ENCODE measurements around the gene ASTN1. TPM values are rescaled to one million over a fixed set of nuclear protein-coding genes. Genes with fewer than 3 reads are reported as not detected.
A peak's percentile ranks its signal among the peaks of the same experiment; 100 is the strongest.

The ASTN1 gene
- total RNA-seq, 1 donor from 2014 or later: not detected

GRCh38 chr1:176976225-176976624 lies 188.3 kb downstream of the ASTN1 start:
- DNase-seq (ENCODE audit: low spot score): no peak
- no peaks in the 10 kb centered on the region for H3K4me1 Mint-ChIP-seq (ENCODE audit: low read depth)
- no peaks in the 10 kb centered on the region for H3K27me3 Mint-ChIP-seq (ENCODE audit: low read depth)
- no peak overlapping the region for H3K4me3 Mint-ChIP-seq (ENCODE audit: low read depth)
- intact Hi-C loops (cut with micrococcal nuclease): no loop called here
- no peak overlapping the region for H3K27ac Mint-ChIP-seq
- no peaks in the 10 kb centered on the region for H3K9me3 Mint-ChIP-seq
- H3K36me3 Mint-ChIP-seq (ENCODE audit: low read depth): no peaks in the 10 kb centered on the region

- no peak for DNase-seq (ENCODE audit: low spot score)
- Mint-ChIP-seq H3K36me3 (ENCODE audit: low read depth) (no peaks in the 10 kb centered on the region), H3K9me3 (no peaks in the 10 kb centered on the region), H3K4me1 (ENCODE audit: low read depth) (no peaks in the 10 kb centered on the region), H3K27ac (no peak overlapping the region), H3K4me3 (ENCODE audit: low read depth) (no peak overlapping the region), H3K27me3 (ENCODE audit: low read depth) (no peaks in the 10 kb centered on the region)
- intact Hi-C loops (cut with micrococcal nuclease): no loop called here
These were observed 199.8 kb downstream of the ASTN1 start for GRCh38 chr1:176964687-176965086.

- no peak overlapping the region for H3K27ac Mint-ChIP-seq
- no peaks in the 10 kb centered on the region for H3K9me3 Mint-ChIP-seq
- no peak overlapping the region for H3K4me3 Mint-ChIP-seq (ENCODE audit: low read depth)
- H3K27me3 Mint-ChIP-seq (ENCODE audit: low read depth): no peaks in the 10 kb centered on the region
- no peaks in the 10 kb centered on the region for H3K36me3 Mint-ChIP-seq (ENCODE audit: low read depth)
- H3K4me1 Mint-ChIP-seq (ENCODE audit: low read depth): no peaks in the 10 kb centered on the region
- intact Hi-C loops (cut with micrococcal nuclease): no loop called here
- no peak for DNase-seq (ENCODE audit: low spot score)
These were observed 201.3 kb downstream of the ASTN1 start for GRCh38 chr1:176963181-176963580.

- H3K27me3 Mint-ChIP-seq (ENCODE audit: low read depth): no peaks in the 10 kb centered on the region
- no peak overlapping the region for H3K4me3 Mint-ChIP-seq (ENCODE audit: low read depth)
- no peak overlapping the region for H3K27ac Mint-ChIP-seq
- intact Hi-C loops (cut with micrococcal nuclease): no loop called here
- H3K36me3 Mint-ChIP-seq (ENCODE audit: low read depth): no peaks in the 10 kb centered on the region
- no peak for DNase-seq (ENCODE audit: low spot score)
- no peaks in the 10 kb centered on the region for H3K4me1 Mint-ChIP-seq (ENCODE audit: low read depth)
- H3K9me3 Mint-ChIP-seq: no peaks in the 10 kb centered on the region
These were observed 202.8 kb downstream of the ASTN1 start for GRCh38 chr1:176961678-176962077.

GRCh38 chr1:176959191-176959820 lies 205.2 kb downstream of the ASTN1 start:
- intact Hi-C loops (cut with micrococcal nuclease): no loop called here
- no peaks in the 10 kb centered on the region for H3K4me1 Mint-ChIP-seq (ENCODE audit: low read depth)
- H3K27me3 Mint-ChIP-seq (ENCODE audit: low read depth): no peaks in the 10 kb centered on the region
- H3K4me3 Mint-ChIP-seq (ENCODE audit: low read depth): no peak overlapping the region
- H3K36me3 Mint-ChIP-seq (ENCODE audit: low read depth): no peaks in the 10 kb centered on the region
- no peaks in the 10 kb centered on the region for H3K9me3 Mint-ChIP-seq
- no peak for DNase-seq (ENCODE audit: low spot score)
- no peak overlapping the region for H3K27ac Mint-ChIP-seq

GRCh38 chr1:176957603-176958002 lies 206.9 kb downstream of the ASTN1 start:
- Mint-ChIP-seq H3K4me3 (ENCODE audit: low read depth) (no peak overlapping the region), H3K9me3 (no peaks in the 10 kb centered on the region), H3K27ac (no peak overlapping the region), H3K4me1 (ENCODE audit: low read depth) (no peaks in the 10 kb centered on the region), H3K36me3 (ENCODE audit: low read depth) (no peaks in the 10 kb centered on the region), H3K27me3 (ENCODE audit: low read depth) (no peaks in the 10 kb centered on the region)
- intact Hi-C loops (cut with micrococcal nuclease): no loop called here
- DNase-seq (ENCODE audit: low spot score): no peak

GRCh38 chr1:176954242-176954641 lies 210.3 kb downstream of the ASTN1 start:
- no peak for DNase-seq (ENCODE audit: low spot score)
- intact Hi-C loops (cut with micrococcal nuclease): no loop called here
- Mint-ChIP-seq H3K36me3 (ENCODE audit: low read depth) (no peaks in the 10 kb centered on the region), H3K27me3 (ENCODE audit: low read depth) (no peaks in the 10 kb centered on the region), H3K9me3 (no peaks in the 10 kb centered on the region), H3K4me1 (ENCODE audit: low read depth) (no peaks in the 10 kb centered on the region), H3K27ac (no peak overlapping the region), H3K4me3 (ENCODE audit: low read depth) (no peak overlapping the region)

GRCh38 chr1:176950736-176951324 lies 213.7 kb downstream of the ASTN1 start:
- DNase-seq (ENCODE audit: low spot score): no peak
- Mint-ChIP-seq H3K36me3 (ENCODE audit: low read depth) (no peaks in the 10 kb centered on the region), H3K4me3 (ENCODE audit: low read depth) (no peak overlapping the region), H3K27ac (no peak overlapping the region), H3K4me1 (ENCODE audit: low read depth) (no peaks in the 10 kb centered on the region), H3K27me3 (ENCODE audit: low read depth) (no peaks in the 10 kb centered on the region), H3K9me3 (no peaks in the 10 kb centered on the region)
- intact Hi-C loops (cut with micrococcal nuclease): no loop called here

GRCh38 chr1:176949033-176949662 lies 215.4 kb downstream of the ASTN1 start:
- Mint-ChIP-seq H3K27me3 (ENCODE audit: low read depth) (no peaks in the 10 kb centered on the region), H3K4me3 (ENCODE audit: low read depth) (no peak overlapping the region), H3K36me3 (ENCODE audit: low read depth) (no peaks in the 10 kb centered on the region), H3K27ac (no peak overlapping the region), H3K9me3 (no peaks in the 10 kb centered on the region), H3K4me1 (ENCODE audit: low read depth) (no peaks in the 10 kb centered on the region)
- intact Hi-C loops (cut with micrococcal nuclease): loop anchor here (2.0 kb wide), 1 partner anchor 52 kb away; no protein-coding TSS in a partner anchor
- peak; percentile 8 for DNase-seq (ENCODE audit: low spot score)

GRCh38 chr1:176944606-176945005 lies 219.9 kb downstream of the ASTN1 start:
- intact Hi-C loops (cut with micrococcal nuclease): no loop called here
- H3K4me1 Mint-ChIP-seq (ENCODE audit: low read depth): no peaks in the 10 kb centered on the region
- H3K27ac Mint-ChIP-seq: no peak overlapping the region
- no peaks in the 10 kb centered on the region for H3K36me3 Mint-ChIP-seq (ENCODE audit: low read depth)
- H3K27me3 Mint-ChIP-seq (ENCODE audit: low read depth): no peaks in the 10 kb centered on the region
- no peak for DNase-seq (ENCODE audit: low spot score)
- peaks cover 7% of the 10 kb centered on the region for H3K9me3 Mint-ChIP-seq
- no peak overlapping the region for H3K4me3 Mint-ChIP-seq (ENCODE audit: low read depth)

GRCh38 chr1:176943783-176944182 lies 220.7 kb downstream of the ASTN1 start:
- no peaks in the 10 kb centered on the region for H3K36me3 Mint-ChIP-seq (ENCODE audit: low read depth)
- no peaks in the 10 kb centered on the region for H3K4me1 Mint-ChIP-seq (ENCODE audit: low read depth)
- H3K27ac Mint-ChIP-seq: no peak overlapping the region
- H3K4me3 Mint-ChIP-seq (ENCODE audit: low read depth): no peak overlapping the region
- no peak for DNase-seq (ENCODE audit: low spot score)
- intact Hi-C loops (cut with micrococcal nuclease): no loop called here
- no peaks in the 10 kb centered on the region for H3K27me3 Mint-ChIP-seq (ENCODE audit: low read depth)
- peaks cover 7% of the 10 kb centered on the region for H3K9me3 Mint-ChIP-seq

- no peak for DNase-seq (ENCODE audit: low spot score)
- H3K27me3 Mint-ChIP-seq (ENCODE audit: low read depth): no peaks in the 10 kb centered on the region
- no peaks in the 10 kb centered on the region for H3K36me3 Mint-ChIP-seq (ENCODE audit: low read depth)
- H3K4me1 Mint-ChIP-seq (ENCODE audit: low read depth): no peaks in the 10 kb centered on the region
- no peak overlapping the region for H3K4me3 Mint-ChIP-seq (ENCODE audit: low read depth)
- H3K9me3 Mint-ChIP-seq: peaks cover 7% of the 10 kb centered on the region
- no peak overlapping the region for H3K27ac Mint-ChIP-seq
- intact Hi-C loops (cut with micrococcal nuclease): no loop called here
These were observed 222.2 kb downstream of the ASTN1 start for GRCh38 chr1:176942346-176942745.

- no peaks in the 10 kb centered on the region for H3K36me3 Mint-ChIP-seq (ENCODE audit: low read depth)
- no peak overlapping the region for H3K4me3 Mint-ChIP-seq (ENCODE audit: low read depth)
- no peaks in the 10 kb centered on the region for H3K27me3 Mint-ChIP-seq (ENCODE audit: low read depth)
- H3K9me3 Mint-ChIP-seq: peaks cover 7% of the 10 kb centered on the region
- DNase-seq (ENCODE audit: low spot score): no peak
- intact Hi-C loops (cut with micrococcal nuclease): no loop called here
- no peak overlapping the region for H3K27ac Mint-ChIP-seq
- no peaks in the 10 kb centered on the region for H3K4me1 Mint-ChIP-seq (ENCODE audit: low read depth)
These were observed 224.5 kb downstream of the ASTN1 start for GRCh38 chr1:176939993-176940392.
